Measurements from ENCODE around the gene TPI1.
"Not testable (repeated sequence)": the region's sequence is repeated elsewhere in the genome, so short reads cannot be mapped to it uniquely, and the experiment has no call there.

TPI1 gene

DNA sequence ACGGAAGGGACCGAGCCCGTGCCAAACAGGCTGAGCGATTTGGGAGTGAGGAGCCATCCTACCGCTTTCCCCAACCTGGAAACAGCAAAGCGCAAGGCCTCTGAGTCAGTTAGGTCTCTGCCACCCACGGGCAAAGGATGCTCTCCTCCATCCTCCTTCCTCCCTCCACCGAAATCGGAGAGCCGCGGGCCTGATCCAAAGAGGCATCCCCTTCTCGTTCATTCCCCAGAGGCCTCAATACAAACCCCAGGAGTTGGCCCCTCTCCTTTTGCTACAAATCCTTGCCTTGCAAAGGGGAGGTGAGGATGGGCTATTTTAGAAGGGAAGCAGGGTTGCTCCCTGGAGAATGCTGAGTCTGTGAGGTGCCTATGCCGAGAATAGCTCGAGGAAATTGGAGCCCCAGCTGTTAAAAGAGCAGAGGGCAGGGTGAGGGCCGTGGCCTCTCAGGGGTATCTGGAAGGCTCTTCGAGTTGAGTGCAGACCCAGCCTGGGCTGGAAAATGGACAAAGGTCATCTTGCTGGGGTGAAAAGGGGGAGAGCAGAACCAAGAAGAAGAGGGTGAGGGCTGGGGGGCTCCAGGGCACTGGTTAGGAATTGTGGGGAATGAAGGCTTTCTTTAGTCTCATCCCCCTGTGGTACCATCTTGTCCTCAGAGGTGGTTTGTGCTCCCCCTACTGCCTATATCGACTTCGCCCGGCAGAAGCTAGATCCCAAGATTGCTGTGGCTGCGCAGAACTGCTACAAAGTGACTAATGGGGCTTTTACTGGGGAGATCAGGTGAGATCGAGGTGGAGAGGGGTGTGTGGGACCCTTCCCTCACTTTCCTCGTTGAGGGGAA lies 1.1 kb downstream of the TPI1 start:
- DNase-seq (ENCODE audit: low read depth, low spot score): peak; percentile 11

DNA sequence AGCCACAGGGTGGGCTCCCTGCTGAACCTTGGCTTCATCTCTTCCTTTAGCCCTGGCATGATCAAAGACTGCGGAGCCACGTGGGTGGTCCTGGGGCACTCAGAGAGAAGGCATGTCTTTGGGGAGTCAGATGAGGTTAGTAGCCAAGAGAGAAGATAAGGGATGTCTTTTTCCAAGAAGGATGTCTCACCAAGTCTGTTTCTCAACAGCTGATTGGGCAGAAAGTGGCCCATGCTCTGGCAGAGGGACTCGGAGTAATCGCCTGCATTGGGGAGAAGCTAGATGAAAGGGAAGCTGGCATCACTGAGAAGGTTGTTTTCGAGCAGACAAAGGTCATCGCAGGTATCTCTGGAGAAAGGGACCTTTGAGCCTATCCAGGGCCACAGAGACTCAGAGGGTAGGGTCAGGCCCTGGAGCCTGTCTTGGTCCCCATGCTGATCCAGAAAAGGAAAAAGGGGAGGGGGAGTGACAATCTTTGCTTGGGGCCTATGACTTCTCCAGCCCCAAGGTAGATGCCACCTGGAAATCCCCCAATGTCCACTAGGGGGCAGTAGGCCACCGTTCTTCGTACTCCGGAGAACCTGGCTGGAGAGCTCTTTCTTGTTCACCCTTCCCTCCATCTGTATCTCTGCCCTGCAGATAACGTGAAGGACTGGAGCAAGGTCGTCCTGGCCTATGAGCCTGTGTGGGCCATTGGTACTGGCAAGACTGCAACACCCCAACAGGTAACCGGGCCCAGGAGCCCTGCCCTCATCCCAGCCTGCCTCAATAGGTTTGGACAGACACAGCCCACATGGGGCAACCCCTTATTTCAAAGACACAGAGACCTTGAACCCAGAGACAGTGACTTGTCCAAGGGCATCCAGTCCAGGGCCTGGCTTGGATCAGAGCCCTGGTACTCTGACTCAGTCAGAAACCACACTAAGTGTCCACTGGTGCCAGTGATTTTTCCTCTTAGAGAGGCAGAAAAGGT lies 2.0 kb downstream of the TPI1 start:
- peak; percentile 73 for DNase-seq (ENCODE audit: low read depth, low spot score)

DNA sequence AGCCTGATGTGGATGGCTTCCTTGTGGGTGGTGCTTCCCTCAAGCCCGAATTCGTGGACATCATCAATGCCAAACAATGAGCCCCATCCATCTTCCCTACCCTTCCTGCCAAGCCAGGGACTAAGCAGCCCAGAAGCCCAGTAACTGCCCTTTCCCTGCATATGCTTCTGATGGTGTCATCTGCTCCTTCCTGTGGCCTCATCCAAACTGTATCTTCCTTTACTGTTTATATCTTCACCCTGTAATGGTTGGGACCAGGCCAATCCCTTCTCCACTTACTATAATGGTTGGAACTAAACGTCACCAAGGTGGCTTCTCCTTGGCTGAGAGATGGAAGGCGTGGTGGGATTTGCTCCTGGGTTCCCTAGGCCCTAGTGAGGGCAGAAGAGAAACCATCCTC lies 3.0 kb downstream of the TPI1 start:
- DNase-seq (ENCODE audit: low read depth, low spot score): not testable (repeated sequence)

DNA sequence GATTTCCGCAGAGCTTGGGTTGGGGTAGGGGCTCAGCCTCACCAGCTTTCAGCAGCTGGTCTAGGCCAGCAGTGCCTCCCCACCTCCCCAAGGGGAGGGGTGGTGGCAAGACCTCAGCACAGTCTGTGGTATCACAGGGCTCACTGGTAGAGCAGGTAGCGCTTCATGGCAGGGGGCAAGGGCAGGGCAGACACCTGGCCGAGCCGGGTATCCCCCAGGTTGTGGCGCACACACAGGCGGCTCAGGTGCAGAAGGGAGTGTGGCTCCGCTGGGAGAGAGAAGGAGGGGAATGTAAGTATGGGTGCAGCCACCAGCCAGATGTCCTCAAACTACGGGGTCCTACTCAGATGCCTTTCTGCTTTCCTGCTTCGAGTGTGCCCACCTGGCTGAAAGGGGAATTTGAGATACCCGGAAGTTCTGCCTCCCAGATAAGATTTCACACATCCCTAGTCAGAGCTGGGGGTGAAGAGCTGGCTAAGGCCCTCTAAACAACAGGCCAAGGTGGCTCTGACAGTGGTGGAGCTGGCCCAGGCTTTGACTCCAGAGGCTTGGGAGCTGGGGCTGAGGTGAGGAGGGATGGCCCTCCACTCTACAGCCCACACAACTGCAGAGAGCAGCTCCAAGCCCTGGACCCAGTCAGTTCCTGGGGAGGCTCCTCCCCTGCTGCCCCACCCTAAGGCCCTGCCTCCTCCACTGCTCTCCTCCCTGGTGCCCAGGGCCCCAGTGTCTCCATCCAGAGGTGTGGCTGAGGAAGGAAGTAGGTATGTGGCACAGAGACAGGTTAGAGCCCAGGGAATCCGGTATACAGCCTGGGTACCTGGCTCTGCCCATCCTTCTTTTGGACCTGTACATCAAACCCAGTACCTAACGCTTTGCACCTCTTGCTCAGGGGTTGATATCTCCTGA lies 4.0 kb downstream of the TPI1 start:
- no peak for DNase-seq (ENCODE audit: low read depth, low spot score)

DNA sequence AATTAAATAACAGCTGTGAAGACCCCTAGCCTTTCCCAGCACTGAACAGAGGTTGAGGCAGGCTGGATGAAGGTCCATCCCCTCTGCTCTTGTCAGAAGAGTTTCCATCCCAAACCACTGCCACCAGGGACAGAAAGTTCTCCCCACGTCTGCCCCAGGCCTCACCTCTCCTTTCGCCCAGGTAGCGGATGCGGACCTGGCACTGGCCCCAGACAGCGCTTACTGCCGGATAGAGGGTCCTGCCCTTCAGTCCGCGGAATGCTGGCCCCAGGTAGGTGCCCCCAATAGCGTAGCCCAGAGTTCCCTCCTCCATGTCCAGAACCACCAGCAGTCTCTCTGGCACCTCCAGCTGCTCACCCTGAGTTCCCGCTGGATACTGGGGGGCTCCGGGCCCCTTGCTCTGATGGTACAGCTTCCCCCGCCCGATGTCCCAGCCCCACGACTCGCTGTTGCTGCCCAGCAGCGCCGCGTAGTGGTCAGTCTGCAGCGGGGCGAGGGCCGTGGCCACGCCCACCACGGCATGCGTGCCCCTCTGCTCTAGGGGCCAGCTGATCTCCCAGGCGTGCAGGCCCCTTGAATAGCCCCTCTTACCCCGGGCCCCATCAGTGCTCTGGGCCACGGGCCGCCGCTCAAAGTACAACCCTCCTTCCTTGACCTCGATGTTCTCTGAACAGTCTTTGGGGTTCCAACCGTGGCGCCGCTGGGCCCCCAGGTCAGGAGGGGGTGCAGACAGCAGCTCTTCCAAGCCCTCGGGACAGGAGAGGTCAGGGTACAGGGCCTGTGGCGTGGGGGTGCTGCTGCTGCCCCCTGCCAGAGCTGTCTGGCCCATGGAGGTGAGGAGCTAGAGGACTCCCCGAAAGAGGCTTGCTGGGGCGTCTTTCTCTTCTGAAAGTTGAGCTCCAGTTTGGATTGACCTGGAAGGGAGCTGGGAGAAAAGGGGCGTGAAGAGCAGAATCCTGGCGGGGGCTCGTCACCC lies 5.0 kb downstream of the TPI1 start:
- DNase-seq (ENCODE audit: low read depth, low spot score): peak; percentile 67

DNA sequence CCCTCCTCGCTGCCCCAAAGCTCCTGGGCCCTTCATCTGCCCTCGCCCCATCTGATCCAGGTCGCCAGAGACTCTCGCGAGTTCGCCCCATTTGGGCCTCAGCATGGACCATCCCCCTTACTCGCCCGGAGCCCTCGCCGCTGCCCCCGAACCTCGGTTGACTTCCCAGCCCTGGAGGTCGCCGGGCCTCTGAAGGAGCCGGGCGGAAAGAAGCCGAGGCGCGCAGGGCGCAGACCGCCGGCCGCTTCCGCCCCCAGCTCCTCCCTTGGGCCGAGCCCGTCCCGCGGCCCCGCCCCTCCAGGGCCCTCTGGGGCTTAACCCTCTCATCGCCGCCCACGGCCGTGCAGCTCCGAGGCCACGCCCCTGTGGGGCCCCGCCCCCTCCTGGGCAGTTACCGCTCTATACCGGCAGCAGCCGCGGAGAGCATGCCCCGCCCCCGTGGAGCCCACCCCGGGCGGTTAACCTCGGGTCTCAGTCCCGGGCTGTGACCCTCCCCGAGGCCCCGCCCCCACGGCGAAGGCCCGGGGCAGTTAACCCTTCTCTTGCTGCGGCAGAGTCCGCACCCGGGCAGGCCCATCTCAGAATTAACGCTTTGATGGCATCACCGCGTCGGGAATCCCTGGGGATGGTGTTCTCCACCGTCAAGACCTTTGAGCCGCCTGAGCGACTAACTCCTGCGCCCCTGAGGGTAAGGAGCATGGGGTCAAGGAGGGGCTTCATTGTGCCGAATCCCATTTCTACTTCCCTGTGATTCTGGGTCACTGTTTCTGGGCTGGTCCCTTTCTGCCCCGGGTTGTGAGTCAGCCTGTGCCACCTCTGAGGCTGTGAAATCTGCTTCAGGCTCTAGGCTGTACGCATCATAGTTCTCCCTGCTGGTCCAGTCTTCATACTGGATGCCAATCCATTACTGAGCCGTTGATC lies 6.0 kb downstream of the TPI1 start, which contains the start of gene SPSB2:
Gene SPSB2 (minus strand): TSS at position 210 of the 921 bp plus-strand sequence. CDS start 402 bp downstream, outside the sequence.
- DNase-seq (ENCODE audit: low read depth, low spot score): peak; percentile 99

DNA sequence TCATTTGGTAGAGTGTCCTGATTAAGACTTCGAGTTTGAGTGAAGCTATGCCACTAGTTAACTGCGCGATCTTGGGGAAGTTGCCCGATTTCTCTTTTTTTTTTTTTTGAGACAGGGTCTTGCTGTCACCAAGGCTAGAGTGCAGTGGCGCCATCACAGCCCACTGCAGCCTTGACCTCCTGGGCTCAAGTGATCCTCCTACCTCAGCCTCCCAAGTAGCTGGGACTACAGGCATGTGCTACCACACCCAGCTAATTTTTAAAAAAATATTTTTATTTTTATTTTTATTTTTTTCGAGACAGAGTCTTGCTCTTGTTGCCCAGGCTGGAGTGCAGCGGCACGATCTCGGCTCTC lies 6.7 kb downstream of the TPI1 start:
- DNase-seq (ENCODE audit: low read depth, low spot score): not testable (repeated sequence)

DNA sequence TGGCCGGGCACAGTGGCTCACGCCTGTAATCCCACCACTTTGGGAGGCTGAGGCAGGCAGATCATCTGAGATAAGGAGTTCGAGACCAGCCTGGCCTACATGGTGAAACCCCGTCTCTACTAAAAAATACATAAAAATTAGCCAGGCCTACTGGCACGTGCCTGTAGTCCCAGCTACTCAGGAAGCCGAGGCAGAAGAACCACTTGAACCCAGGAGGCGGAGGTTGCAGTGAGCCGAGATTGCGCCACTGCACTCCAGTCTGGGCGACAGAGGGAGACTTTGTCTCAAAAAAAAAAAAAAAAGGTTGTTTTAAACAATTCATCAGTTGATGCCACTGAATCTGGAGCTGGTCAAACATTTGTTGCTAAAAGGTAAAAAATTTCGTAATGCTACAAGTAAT lies 12.5 kb downstream of the TPI1 start:
- not testable (repeated sequence) for DNase-seq (ENCODE audit: low read depth, low spot score)

DNA sequence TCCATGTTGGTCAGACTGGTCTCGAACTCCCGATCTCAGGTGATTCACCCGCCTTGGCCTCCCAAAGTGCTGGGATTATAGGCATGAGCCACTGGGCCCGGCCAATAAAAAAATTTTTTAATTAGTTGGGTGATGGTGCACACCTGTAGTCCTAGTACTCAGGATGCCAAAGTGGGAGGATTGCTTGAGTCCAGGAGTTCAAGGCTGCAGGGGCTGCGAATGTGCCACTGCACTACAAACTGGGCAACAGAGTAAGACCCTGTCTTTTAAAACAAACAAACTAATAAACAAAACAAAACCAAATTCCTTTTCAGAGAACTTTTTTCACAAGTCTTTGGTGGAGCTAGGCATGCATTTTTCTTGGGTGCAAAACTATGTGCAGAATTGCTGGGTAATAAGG lies 15.9 kb downstream of the TPI1 start:
- no peak for DNase-seq (ENCODE audit: low read depth, low spot score)

DNA sequence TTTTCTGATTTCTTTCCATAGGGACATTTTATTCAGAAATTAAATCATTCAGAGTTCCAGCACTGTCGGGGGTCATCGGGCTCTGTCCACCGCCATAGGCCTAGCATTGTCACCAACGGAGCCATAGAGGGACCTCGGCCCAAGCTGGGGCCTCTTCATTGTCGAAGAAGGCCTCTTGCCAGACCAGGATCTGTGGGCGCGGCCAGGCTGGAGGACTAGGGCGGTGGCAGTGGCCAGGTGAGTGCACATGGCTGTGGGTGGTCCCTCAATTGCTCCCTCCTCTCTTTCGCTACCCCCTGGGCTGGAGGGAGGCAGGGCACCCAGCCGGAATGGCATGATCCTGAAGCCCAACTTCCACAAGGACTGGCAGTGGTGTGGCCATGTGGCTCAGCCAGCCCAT lies 16.4 kb downstream of the TPI1 start:
- DNase-seq (ENCODE audit: low read depth, low spot score): no peak

DNA sequence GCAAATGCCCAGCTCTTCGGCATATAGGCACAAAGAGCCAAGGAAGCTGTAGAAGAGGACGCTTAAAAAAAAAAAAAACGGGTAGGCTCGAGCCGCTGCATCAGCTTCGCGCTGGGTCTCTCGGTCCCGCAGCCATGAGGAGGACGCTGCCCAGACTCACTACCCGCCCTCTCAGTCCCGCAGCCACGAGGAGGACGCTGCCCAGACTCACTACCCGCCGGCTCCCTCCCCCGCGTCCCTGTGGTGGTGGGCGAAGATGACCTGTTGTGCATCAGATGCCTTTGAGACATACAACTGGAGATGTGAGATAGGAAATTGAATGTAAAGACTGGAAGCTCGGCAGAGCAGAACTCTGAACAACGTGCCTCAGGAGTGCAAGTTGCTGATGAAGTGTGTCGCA lies 17.2 kb downstream of the TPI1 start:
- DNase-seq (ENCODE audit: low read depth, low spot score): no peak

DNA sequence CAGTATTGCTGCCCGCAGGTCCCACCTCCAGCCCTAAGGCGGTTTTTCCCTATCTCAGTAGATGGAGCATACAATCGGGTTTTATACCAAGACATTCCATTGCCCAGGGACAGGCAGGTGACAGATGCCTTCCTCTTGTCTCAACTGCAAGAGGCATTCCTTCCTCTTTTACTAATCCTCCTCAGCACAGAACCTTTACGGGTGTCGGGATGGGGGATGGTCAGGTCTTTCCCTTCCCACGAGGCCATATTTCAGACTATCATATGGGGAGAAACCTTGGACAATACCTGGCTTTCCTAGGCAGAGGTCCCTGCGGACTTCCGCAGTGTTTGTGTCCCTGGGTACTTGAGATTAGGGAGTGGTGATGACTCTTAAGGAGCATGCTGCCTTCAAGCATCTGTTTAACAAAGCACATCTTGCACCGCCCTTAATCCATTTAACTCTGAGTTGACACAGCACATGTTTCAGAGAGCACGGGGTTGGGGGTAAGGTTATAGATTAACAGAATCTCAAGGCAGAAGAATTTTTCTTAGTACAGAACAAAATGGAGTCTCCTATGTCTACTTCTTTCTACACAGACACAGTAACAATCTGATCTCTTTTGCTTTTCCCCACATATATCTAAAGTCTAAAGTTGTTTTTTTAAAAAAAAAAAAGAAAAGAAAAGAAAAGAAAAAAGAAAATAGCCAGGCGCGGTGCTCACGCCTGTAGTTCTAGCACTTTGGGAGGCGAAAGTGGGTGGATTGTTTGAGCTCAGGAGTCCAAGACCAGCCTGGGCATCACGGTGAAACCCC lies 19.1 kb downstream of the TPI1 start:
- not testable (repeated sequence) for DNase-seq (ENCODE audit: low read depth, low spot score)

DNA sequence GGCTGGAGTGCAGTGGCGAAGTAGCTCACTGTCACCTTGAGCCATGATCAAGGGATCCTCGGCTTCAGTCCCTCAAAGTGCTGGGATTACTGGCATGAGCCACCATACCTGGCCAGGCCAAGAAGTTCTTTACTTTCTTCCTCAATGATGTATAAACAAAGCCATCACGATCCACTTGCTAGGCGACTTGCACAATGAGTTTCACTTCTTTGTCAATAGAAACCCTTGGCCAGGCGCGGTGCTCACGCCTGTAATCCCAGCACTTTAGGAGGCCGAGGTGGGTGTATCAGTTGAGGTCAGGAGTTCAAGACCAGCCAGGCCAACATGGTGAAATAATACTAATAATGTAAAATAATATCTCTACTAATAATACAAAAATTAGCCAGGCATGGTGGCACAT lies 20.1 kb downstream of the TPI1 start:
- no peak for DNase-seq (ENCODE audit: low read depth, low spot score)

DNA sequence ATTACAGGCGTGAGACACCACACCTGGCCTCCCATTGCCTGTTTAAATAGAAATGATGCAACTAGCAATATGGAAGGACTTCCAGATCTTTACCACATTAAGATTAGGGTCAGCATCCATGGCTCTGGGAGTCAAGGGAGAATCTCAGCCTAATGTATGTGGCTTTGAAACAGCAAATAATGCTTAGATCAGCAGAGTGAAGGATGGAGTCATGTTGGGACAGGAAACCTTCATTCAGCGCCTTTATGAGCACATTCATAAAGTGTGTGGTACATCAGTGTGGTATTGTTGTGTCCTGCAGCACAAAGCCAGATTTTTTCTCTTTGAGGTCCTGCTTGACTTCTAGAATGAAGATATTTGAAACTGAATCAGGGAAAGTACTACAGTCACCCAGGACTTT lies 21.0 kb downstream of the TPI1 start:
- DNase-seq (ENCODE audit: low read depth, low spot score): no peak

DNA sequence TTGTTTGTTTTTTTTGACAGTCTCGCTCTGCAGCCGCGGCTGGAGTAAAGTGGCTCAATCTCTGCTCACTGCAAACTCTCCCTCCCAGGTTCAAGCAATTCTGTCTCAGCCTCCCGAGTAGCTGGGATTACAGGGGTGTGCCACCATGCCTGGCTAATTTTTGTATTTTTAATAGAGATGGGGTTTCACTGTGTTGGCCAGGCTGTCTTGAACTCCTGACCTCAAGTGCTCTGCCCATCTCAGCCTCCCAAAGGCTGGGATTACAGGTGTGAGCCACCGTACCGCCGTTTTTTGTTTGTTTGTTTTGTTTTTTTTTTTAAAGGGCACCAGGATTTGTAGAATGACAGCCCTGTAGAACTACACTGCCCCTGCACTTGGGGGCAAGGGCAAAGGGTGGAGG lies 21.5 kb downstream of the TPI1 start:
- DNase-seq (ENCODE audit: low read depth, low spot score): not testable (repeated sequence)

DNA sequence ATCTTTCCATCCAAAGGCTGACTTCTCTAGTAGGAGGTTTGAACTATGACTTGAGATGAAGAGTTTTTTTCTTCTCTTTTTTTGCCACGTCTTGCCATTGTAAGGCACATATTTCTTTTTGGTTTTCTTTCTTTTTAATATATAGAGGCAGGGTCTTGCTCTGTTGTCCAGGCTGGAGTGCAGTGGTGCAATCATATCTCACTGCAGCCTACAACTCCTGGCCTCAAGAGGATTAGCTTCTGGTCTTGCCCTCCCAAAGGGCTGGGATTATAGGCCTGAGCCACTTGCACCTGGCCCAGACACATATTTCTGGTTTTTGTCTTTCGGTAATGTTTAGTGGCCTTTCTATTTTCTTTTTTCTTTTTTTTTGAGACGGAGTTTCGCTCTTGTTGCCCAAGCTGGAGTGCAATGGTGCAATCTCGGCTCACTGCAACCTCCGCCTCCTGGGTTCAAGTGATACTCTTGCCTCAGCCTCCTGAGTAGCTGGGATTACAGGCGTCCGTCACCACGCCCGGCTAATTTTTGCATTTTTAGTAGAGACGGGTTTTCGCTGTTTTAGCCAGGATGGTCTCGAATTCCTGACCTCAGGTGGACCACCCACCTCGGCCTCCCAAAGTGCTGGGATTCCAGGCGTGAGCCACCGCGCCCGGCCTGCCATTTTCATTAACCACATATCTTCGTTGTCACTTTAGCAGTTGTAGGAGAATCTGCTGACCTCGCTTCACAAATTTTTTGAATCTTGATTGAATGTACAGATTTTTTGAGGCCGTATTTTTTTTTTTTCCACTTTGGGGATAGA lies 22.6 kb downstream of the TPI1 start:
- DNase-seq (ENCODE audit: low read depth, low spot score): not testable (repeated sequence)
